PC-3 (cell line): ENCODE measurements around the gene SPRED3.

Experiments
- EZH2 ChIP-seq: fragments of 300-600 bp; sonication (generic); IDR thresholded peaks from one replicate; pipeline ENCODE4 v1.6.1; 2017; ENCODE audit warnings: antibody characterized with exemption, mild to moderate bottlenecking, low read length; ENCODE audit not compliant: unreplicated experiment
- TF ChIP-seq, protein P1 (sequence below): fragments of 300-600 bp; sonication (generic); conservative IDR thresholded peaks from 2 replicates; pipeline ENCODE4 v1.5.1; 2017; ENCODE audit warnings: antibody characterized with exemption, low read depth, mild to moderate bottlenecking, low read length

DNA sequence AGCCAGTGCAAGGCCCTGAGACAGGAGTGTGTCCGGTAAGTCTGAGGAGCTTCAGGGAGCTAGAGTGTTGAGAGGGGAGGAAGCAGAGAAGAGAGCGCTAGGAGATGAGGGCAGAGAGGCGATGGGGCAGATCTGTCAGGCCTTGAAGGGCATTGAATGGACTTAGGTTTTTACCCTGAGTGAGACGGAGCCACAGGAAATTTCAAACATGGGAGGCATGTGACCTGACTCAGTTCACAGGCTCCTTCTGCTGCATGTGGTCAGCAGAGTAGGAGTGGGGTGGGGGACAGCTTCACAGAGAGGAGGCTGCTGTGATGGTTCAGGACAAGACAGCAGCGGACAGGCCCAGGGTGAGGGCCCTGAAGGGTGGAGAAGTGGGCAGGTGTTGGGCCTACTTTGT lies 11.9 kb downstream of the SPRED3 start:
- TF ChIP-seq, protein P1, sequence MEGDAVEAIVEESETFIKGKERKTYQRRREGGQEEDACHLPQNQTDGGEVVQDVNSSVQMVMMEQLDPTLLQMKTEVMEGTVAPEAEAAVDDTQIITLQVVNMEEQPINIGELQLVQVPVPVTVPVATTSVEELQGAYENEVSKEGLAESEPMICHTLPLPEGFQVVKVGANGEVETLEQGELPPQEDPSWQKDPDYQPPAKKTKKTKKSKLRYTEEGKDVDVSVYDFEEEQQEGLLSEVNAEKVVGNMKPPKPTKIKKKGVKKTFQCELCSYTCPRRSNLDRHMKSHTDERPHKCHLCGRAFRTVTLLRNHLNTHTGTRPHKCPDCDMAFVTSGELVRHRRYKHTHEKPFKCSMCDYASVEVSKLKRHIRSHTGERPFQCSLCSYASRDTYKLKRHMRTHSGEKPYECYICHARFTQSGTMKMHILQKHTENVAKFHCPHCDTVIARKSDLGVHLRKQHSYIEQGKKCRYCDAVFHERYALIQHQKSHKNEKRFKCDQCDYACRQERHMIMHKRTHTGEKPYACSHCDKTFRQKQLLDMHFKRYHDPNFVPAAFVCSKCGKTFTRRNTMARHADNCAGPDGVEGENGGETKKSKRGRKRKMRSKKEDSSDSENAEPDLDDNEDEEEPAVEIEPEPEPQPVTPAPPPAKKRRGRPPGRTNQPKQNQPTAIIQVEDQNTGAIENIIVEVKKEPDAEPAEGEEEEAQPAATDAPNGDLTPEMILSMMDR: no peak
- no peak for TF ChIP-seq EZH2
